ENCODE data around the gene MRPL47. TPM values are rescaled to one million over a fixed set of nuclear protein-coding genes. Genes with fewer than 3 reads are reported as not detected.
A peak's percentile ranks its signal among the peaks of the same experiment; 100 is the strongest.

Gene MRPL47
- total and polyA plus RNA-seq, 10 of the 15 experiments (the other 5 are each of a cell fraction or from before 2014, with no cell fraction given), result 40.6 to 237 (median 73.9) TPM

DNA sequence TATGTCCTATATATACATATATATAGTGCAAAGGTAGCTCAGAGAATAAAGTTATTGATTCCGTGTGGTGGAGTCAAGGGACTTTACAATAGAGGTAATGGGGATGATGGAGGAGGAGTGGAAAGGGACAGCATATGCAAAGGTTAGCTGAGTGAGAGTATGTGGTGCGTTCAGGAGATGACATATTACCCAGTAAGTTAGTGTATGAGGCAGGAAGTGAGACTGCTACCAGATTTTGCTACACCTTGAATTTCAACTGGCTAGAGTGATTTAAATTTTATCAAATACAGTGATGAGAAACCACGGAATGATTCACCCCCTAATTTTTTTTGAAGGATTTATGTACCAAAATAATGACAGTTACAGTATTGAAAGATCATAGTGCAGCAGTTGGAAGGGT, 38.9 kb downstream of the MRPL47 start:
- Histone ChIP-seq H3K4me1 (ENCODE audit: control insufficient read depth, insufficient read depth, low read length) (no peaks in the 10 kb centered on the region), H3K4me3 (no peak overlapping the region; the same call in 1 of the 2 replicates), H3K79me2 (ENCODE audit: control insufficient read depth, insufficient read depth, low read length) (peaks cover 49% of the 10 kb centered on the region), H3K27ac (ENCODE audit: control insufficient read depth, insufficient read depth) (peak overlapping the region; percentile 30), H3K9ac (ENCODE audit: control insufficient read depth, insufficient read depth, low read length) (no peak overlapping the region), H3K9me3 (replicated peaks; ENCODE audit: control insufficient read depth, insufficient read depth, low read length) (no peaks in the 10 kb centered on the region), H3K36me3 (ENCODE audit: control insufficient read depth in 2 of 2, insufficient read depth in 2 of 2, low read length in 1 of 2) (peaks cover 0 to 14% of the 10 kb centered on the region in 2 experiments; a peak in 2 of 4 replicates), H3K4me2 (ENCODE audit: control insufficient read depth, insufficient read depth) (peak overlapping the region; percentile 57; the same call in 1 of the 2 replicates), H2AFZ (ENCODE audit: control insufficient read depth, low read depth, low read length) (no peak overlapping the region), H3K27me3 (replicated peaks in 1 of 2; ENCODE audit: control insufficient read depth in 2 of 2, insufficient read depth in 2 of 2, low read length in 1 of 2) (no peaks in the 10 kb centered on the region; a peak in 1 of 4 replicates), H4K20me1 (ENCODE audit: control insufficient read depth, insufficient read depth) (no peaks in the 10 kb centered on the region)
- POLR2A ChIA-PET, result interaction anchor here (1.0 to 1.3 kb wide), 2 partner anchors 39 to 214 kb away, joined by 3 to 5 read pairs; partner anchors contain the start of genes MRPL47 and NDUFB5
- FAIRE-seq, result no peak
- CTCF ChIA-PET, result interaction anchor here (0.6 to 1.5 kb wide), 5 partner anchors 31 to 243 kb away, joined by 3 read pairs; no protein-coding TSS in a partner anchor
- 37% methylated on average over 3 of the region's 3 CpGs for WGBS (ENCODE audit: insufficient coverage, insufficient replicate concordance, low lambda C conversion rate, missing lambda C conversion rate)
- peak; percentile 28 for DNase-seq (ENCODE audit: low read depth, low spot score)
- in situ Hi-C loops (cut with MboI) (loop anchor here (10.0 to 25.0 kb wide), 2 partner anchors 551 to 1128 kb away; no protein-coding TSS in a partner anchor), intact Hi-C loops (cut with micrococcal nuclease; ENCODE audit: unreplicated experiment) (no loop called here)
- no TSS peak for BruUV-seq (replicated peaks)
- ATAC-seq, result peak; percentile 14; the same call in 2 of the 3 replicates
- SMC1A ChIA-PET (ENCODE audit: uncharacterized antibody, unreplicated experiment), result interaction anchor here (0.6 to 1.7 kb wide), 3 partner anchors 30 to 215 kb away, joined by 3 to 4 read pairs (median 3); no protein-coding TSS in a partner anchor
- RAD21 ChIA-PET (ENCODE audit: unreplicated experiment), result interaction anchor here (1.0 to 1.8 kb wide), 3 partner anchors 215 to 550 kb away, joined by 3 to 5 read pairs (median 4); partner anchors contain the start of gene MFN1
- TF ChIP-seq RELB (IDR thresholded peaks at IDR 0.05; ENCODE audit: low read depth), result no peak
- peak; percentile 49; the same call in 1 of the 3 replicates for TF ChIP-seq POU2F2 (IDR thresholded peaks at IDR 0.05; ENCODE audit: borderline replicate concordance, low read depth, low read length)
- TF ChIP-seq NFXL1 (IDR thresholded peaks at IDR 0.05; ENCODE audit: borderline replicate concordance), result no peak
- no peak for TF ChIP-seq ELK1 (IDR thresholded peaks at IDR 0.05; ENCODE audit: low read depth, low read length)
- TF ChIP-seq, protein P1, sequence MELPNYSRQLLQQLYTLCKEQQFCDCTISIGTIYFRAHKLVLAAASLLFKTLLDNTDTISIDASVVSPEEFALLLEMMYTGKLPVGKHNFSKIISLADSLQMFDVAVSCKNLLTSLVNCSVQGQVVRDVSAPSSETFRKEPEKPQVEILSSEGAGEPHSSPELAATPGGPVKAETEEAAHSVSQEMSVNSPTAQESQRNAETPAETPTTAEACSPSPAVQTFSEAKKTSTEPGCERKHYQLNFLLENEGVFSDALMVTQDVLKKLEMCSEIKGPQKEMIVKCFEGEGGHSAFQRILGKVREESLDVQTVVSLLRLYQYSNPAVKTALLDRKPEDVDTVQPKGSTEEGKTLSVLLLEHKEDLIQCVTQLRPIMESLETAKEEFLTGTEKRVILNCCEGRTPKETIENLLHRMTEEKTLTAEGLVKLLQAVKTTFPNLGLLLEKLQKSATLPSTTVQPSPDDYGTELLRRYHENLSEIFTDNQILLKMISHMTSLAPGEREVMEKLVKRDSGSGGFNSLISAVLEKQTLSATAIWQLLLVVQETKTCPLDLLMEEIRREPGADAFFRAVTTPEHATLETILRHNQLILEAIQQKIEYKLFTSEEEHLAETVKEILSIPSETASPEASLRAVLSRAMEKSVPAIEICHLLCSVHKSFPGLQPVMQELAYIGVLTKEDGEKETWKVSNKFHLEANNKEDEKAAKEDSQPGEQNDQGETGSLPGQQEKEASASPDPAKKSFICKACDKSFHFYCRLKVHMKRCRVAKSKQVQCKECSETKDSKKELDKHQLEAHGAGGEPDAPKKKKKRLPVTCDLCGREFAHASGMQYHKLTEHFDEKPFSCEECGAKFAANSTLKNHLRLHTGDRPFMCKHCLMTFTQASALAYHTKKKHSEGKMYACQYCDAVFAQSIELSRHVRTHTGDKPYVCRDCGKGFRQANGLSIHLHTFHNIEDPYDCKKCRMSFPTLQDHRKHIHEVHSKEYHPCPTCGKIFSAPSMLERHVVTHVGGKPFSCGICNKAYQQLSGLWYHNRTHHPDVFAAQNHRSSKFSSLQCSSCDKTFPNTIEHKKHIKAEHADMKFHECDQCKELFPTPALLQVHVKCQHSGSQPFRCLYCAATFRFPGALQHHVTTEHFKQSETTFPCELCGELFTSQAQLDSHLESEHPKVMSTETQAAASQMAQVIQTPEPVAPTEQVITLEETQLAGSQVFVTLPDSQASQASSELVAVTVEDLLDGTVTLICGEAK (IDR thresholded peaks at IDR 0.05; ENCODE audit: borderline replicate concordance), result no peak
- TF ChIP-seq SPI1 (IDR thresholded peaks at IDR 0.05; ENCODE audit: borderline replicate concordance, insufficient read depth, low read depth, low read length), result peak; percentile 52; the same call in 1 of the 2 replicates
- TF ChIP-seq JUNB (IDR thresholded peaks at IDR 0.05), result no peak
- TF ChIP-seq ATF7 (IDR thresholded peaks at IDR 0.05; ENCODE audit: low read depth), result 0 out of 2 replicates have a peak, but pooled peaks have one; percentile 19
- no peak for TF ChIP-seq KLF5 (IDR thresholded peaks at IDR 0.05; ENCODE audit: partially characterized antibody)
- TF ChIP-seq CEBPB (IDR thresholded peaks at IDR 0.05; ENCODE audit: borderline replicate concordance in 1 of 2, low read depth in 2 of 2, low read length in 2 of 2), result no peak
- TF ChIP-seq ZNF592 (IDR thresholded peaks at IDR 0.05), result no peak

Measured in GM12878 (cell line).